ENCODE data around the gene PLEKHM1.
"Not testable (repeated sequence)": the region's sequence is repeated elsewhere in the genome, so short reads cannot be mapped to it uniquely, and the experiment has no call there.

Gene PLEKHM1

GRCh38 chr17:45443371-45444260 lies 46.9 kb downstream of the PLEKHM1 start:
- H3K4me3 ChIP-seq (ENCODE audit: low read depth, low read length) = not testable (repeated sequence)

- no peak for TF ChIP-seq CTCF (IDR thresholded peaks at IDR 0.05; ENCODE audit: low read depth, low read length)
- H3K4me3 ChIP-seq (ENCODE audit: low read depth, low read length) = no peak overlapping the region
Observed at GRCh38 chr17:45441526-45442310, 48.8 kb downstream of the PLEKHM1 start.

- not testable (repeated sequence) for H3K4me3 ChIP-seq (ENCODE audit: low read depth, low read length)
Observed at GRCh38 chr17:45440839-45441515, 49.5 kb downstream of the PLEKHM1 start.

GRCh38 chr17:45440161-45440778 lies 50.3 kb downstream of the PLEKHM1 start:
- no peak overlapping the region for H3K4me3 ChIP-seq (ENCODE audit: low read depth, low read length)

GRCh38 chr17:45438931-45439610 lies 51.5 kb downstream of the PLEKHM1 start:
- no peak overlapping the region for H3K4me3 ChIP-seq (ENCODE audit: low read depth, low read length)
- no peak for TF ChIP-seq CTCF (IDR thresholded peaks at IDR 0.05; ENCODE audit: low read depth, low read length)

More at GRCh38 chr17:45440161-45440778, 50.3 kb downstream of the PLEKHM1 start:
- no peak for TF ChIP-seq CTCF (IDR thresholded peaks at IDR 0.05; ENCODE audit: low read depth, low read length)

- no peak for TF ChIP-seq CTCF (IDR thresholded peaks at IDR 0.05; ENCODE audit: low read depth, low read length)
- no peak overlapping the region for H3K4me3 ChIP-seq (ENCODE audit: low read depth, low read length)
Observed at GRCh38 chr17:45437465-45438283, 52.8 kb downstream of the PLEKHM1 start.

All from WI38 (cell line).